GM12872 (cell line): ENCODE data around the gene CDC42BPA.

Experiments used
- CTCF ChIP-seq: IDR thresholded peaks from 3 replicates; pipeline ENCODE4 v1.5.1; 2011; ENCODE audit warnings: low read depth, mild to moderate bottlenecking, low read length, moderate library complexity; ENCODE audit not compliant: insufficient read depth

The CDC42BPA gene

DNA sequence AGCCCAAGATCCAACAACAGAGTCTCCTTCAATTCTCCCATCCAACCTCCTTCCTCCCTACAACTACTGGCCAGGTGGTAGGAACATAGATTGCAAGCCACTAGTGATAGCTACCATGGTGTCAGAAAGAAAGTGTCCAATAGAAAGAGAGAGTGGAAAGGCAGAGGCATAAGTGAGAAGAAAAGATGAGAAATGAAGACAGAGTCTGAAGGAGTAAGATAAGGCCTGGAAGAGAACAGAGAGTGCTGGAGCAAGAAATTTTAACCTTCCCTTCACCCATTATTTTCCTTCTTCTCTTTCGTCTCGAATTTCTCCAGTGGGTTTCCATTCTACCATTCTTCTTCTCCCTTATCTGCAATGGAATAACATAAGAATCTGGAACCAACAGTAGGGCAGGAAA, 57.9 kb downstream of the CDC42BPA start:
- no peak for TF ChIP-seq CTCF

DNA sequence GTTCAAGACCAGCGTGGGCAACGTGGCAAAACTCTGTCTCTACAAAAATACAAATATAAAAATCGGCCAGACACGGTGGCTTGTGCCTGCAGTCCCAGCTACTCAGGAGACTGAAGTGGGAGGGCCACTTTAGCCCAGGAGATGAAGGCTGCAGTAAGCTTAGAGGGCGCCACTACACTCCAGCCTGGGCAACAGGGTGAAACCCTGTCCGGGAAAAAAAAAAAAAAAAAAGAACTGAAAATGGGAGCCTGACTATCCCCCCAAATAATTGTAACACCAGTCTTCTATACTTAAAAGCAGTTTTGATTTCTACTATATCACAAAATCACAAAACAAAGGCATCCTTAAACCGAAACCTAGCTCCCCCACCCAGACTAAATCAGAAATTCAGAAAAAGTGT, 60.3 kb downstream of the CDC42BPA start:
- no peak for TF ChIP-seq CTCF

DNA sequence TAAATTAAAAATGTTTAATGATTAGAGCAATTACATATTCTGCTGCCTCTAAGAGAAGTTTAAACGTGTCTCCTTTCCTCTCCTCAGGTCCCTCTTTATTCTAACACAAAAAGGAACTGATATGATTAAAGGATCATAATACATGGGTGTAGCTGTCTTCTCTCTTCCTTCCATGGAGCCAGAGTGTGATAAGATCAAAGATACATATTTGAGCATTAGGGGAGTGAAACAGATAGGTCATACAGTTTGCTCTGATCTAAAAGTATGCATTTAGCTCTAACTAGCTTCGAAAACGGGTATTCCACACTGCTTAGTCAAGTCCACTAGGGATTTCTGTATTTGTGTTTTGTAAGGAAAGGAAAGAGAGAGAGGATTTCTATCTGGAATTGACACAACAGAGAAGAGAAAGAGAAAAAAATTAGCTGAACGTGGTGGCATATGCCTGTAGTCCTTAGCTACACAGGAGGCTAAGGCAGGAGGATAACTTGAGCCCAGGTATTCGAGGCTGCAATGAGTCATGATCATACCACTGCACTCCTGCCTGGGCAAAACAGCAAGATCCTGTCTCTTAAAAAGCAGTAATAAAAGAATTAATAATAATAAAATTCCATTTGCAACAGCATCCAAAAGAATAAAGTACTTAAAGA, 63.1 kb downstream of the CDC42BPA start:
- no peak for TF ChIP-seq CTCF

GRCh38 chr1:227253065-227253464, 65.2 kb downstream of the CDC42BPA start:
- no peak for TF ChIP-seq CTCF

GRCh38 chr1:227245613-227246320, 72.5 kb downstream of the CDC42BPA start:
- TF ChIP-seq CTCF, result no peak

- no peak for TF ChIP-seq CTCF
Measured at GRCh38 chr1:227244339-227245118, 73.8 kb downstream of the CDC42BPA start.
